H9 (cell line): ENCODE data around the gene TRAF3. TPM values are rescaled to one million over a fixed set of nuclear protein-coding genes. Genes with fewer than 3 reads are reported as not detected.

Experiments
- DNase-seq: peaks from one replicate; pipeline ENCODE4 v3.0.0-alpha.2; 2017
- H2AFZ ChIP-seq: one replicate; pipeline ENCODE4 v1.6.1; 2013; ENCODE audit warnings: mild to moderate bottlenecking, low read length, control low read depth, moderate library complexity
- H2AK5ac ChIP-seq: 2 replicates; pipeline ENCODE4 v1.6.1; 2013; ENCODE audit warnings: low read length, control low read depth, mixed read lengths; ENCODE audit not compliant: insufficient read length
- H2BK120ac ChIP-seq: one replicate; pipeline ENCODE4 v1.6.1; 2013; ENCODE audit warnings: low read depth, mild to moderate bottlenecking, low read length, control low read depth, inconsistent platforms; ENCODE audit not compliant: poor library complexity, severe bottlenecking
- H2BK12ac ChIP-seq: 2 replicates; pipeline ENCODE4 v1.6.1; 2013; ENCODE audit warnings: low read length, control low read depth, mixed read lengths, low read depth; ENCODE audit not compliant: insufficient read length
- H2BK15ac ChIP-seq: 2 replicates; pipeline ENCODE4 v1.6.1; 2013; ENCODE audit warnings: low read depth, low read length, control low read depth
- H2BK20ac ChIP-seq: one replicate; pipeline ENCODE4 v1.6.1; 2013; ENCODE audit warnings: low read depth, mild to moderate bottlenecking, low read length, control low read depth, inconsistent platforms; ENCODE audit not compliant: poor library complexity, severe bottlenecking
- H2BK5ac ChIP-seq: 2 replicates; pipeline ENCODE4 v1.6.1; 2013; ENCODE audit warnings: low read length, control low read depth, mixed read lengths; ENCODE audit not compliant: insufficient read length
- H3K14ac ChIP-seq: 2 replicates; pipeline ENCODE4 v1.6.1; 2013; ENCODE audit warnings: low read length, control low read depth; ENCODE audit not compliant: insufficient read depth
- H3K18ac ChIP-seq: 2 replicates; pipeline ENCODE4 v1.6.1; 2013; ENCODE audit warnings: low read depth, mild to moderate bottlenecking, mixed read lengths, low read length, control low read depth; ENCODE audit not compliant: insufficient read length
- H3K23ac ChIP-seq: 2 replicates; pipeline ENCODE4 v1.6.1; 2013; ENCODE audit warnings: low read length, control low read depth, mixed read lengths, low read depth; ENCODE audit not compliant: insufficient read length
- H3K23me2 ChIP-seq: 2 replicates; pipeline ENCODE4 v1.6.1; 2013; ENCODE audit warnings: low read depth, mild to moderate bottlenecking, mixed read lengths, low read length, control low read depth; ENCODE audit not compliant: insufficient read length, poor library complexity, severe bottlenecking
- H3K27ac ChIP-seq: 2 replicates; pipeline ENCODE4 v1.5.1; 2013; ENCODE audit warnings: low read length, control low read depth, mixed read lengths, low read depth; ENCODE audit not compliant: insufficient read length
- H3K27me3 ChIP-seq: 2 replicates; pipeline ENCODE4 v1.6.1; 2013; ENCODE audit warnings: low read length, control low read depth, inconsistent platforms; ENCODE audit not compliant: insufficient read depth
- H3K4ac ChIP-seq: 2 replicates; pipeline ENCODE4 v1.6.1; 2013; ENCODE audit warnings: low read depth, mild to moderate bottlenecking, control low read depth, inconsistent platforms, low read length, moderate library complexity
- H3K4me1 ChIP-seq: 2 replicates; pipeline ENCODE4 v1.6.1; 2013; ENCODE audit warnings: low read length, control low read depth, inconsistent platforms; ENCODE audit not compliant: insufficient read depth
- H3K4me2 ChIP-seq: 2 replicates; pipeline ENCODE4 v1.6.1; 2013; ENCODE audit warnings: low read length, control low read depth, mixed read lengths; ENCODE audit not compliant: insufficient read length, insufficient read depth
- H3K56ac ChIP-seq: 2 replicates; pipeline ENCODE4 v1.6.1; 2013; ENCODE audit warnings: low read depth, mild to moderate bottlenecking, mixed read lengths, low read length, control low read depth; ENCODE audit not compliant: insufficient read length
- H3K79me1 ChIP-seq: 2 replicates; pipeline ENCODE4 v1.6.1; 2013; ENCODE audit warnings: low read depth, mild to moderate bottlenecking, moderate library complexity, low read length, control low read depth, inconsistent platforms; ENCODE audit not compliant: insufficient read depth, poor library complexity, severe bottlenecking
- H3K79me2 ChIP-seq: 2 replicates; pipeline ENCODE4 v1.6.1; 2013; ENCODE audit warnings: low read length, control low read depth, inconsistent platforms; ENCODE audit not compliant: insufficient read depth
- H3K9ac ChIP-seq: 2 replicates; pipeline ENCODE4 v1.6.1; 2013; ENCODE audit warnings: low read length, control low read depth, mixed read lengths; ENCODE audit not compliant: insufficient read length; ENCODE audit errors: extremely low read depth
- H3K9me3 ChIP-seq: one replicate; pipeline ENCODE4 v1.6.1; 2013; ENCODE audit warnings: low read depth, low read length, inconsistent platforms; ENCODE audit not compliant: control insufficient read depth
- H3T11ph ChIP-seq: one replicate; pipeline ENCODE4 v1.6.1; 2013; ENCODE audit warnings: mild to moderate bottlenecking, low read length, control low read depth, inconsistent platforms
- H4K20me1 ChIP-seq: one replicate; pipeline ENCODE4 v1.6.1; 2013; ENCODE audit not compliant: control insufficient read depth, insufficient read length, insufficient read depth
- H4K5ac ChIP-seq: 2 replicates; pipeline ENCODE4 v1.6.1; 2013; ENCODE audit warnings: low read depth, mild to moderate bottlenecking, mixed read lengths, low read length, control low read depth; ENCODE audit not compliant: insufficient read length
- H4K8ac ChIP-seq: replicated peaks from 2 replicates; pipeline ENCODE4 v1.6.1; 2013; ENCODE audit warnings: low read length, control low read depth, mixed read lengths, low read depth; ENCODE audit not compliant: insufficient read length
- H4K91ac ChIP-seq: 2 replicates; pipeline ENCODE4 v1.6.1; 2013; ENCODE audit warnings: low read depth, mild to moderate bottlenecking, moderate library complexity, mixed read lengths, low read length, control low read depth; ENCODE audit not compliant: insufficient read length
- H3K27ac Mint-ChIP-seq, 3 experiments: 2 replicates in 2 of 3; 3 replicates in 1 of 3; pipeline ENCODE4 v1.8.0; 2020 to 2021; ENCODE audit warnings: mixed read lengths in 3 of 3, mild to moderate bottlenecking in 1 of 3, moderate library complexity in 1 of 3
- H3K27me3 Mint-ChIP-seq: 2 replicates; pipeline ENCODE4 v1.8.0; 2021; ENCODE audit warnings: low read depth, mild to moderate bottlenecking, moderate library complexity, mixed read lengths
- H3K36me3 Mint-ChIP-seq, 3 experiments: 2 replicates in 2 of 3; 3 replicates in 1 of 3; pipeline ENCODE4 v1.8.0; 2020 to 2021; ENCODE audit warnings: low read depth in 3 of 3, mixed read lengths in 3 of 3; ENCODE audit not compliant: insufficient read depth in 1 of 3
- H3K4me1 Mint-ChIP-seq, 2 experiments: 2 replicates each; pipeline ENCODE4 v1.8.0; 2020; ENCODE audit warnings: mixed read lengths in 2 of 2
- H3K4me3 Mint-ChIP-seq, 2 experiments: 2 replicates in 1 of 2; 3 replicates in 1 of 2; pipeline ENCODE4 v1.8.0; 2020 to 2021; ENCODE audit warnings: mild to moderate bottlenecking in 2 of 2, mixed read lengths in 2 of 2, moderate library complexity in 1 of 2
- H3K9me3 Mint-ChIP-seq, 2 experiments: 2 replicates in 1 of 2; 3 replicates in 1 of 2; pipeline ENCODE4 v1.8.0; 2020; ENCODE audit warnings: mild to moderate bottlenecking in 2 of 2, mixed read lengths in 2 of 2, moderate library complexity in 1 of 2
- WGBS: extraction: QIAGEN DNeasy Blood & Tissue Kit; methylation state at CpG from one replicate; pipeline ENCODE4 v1.1.7; 2013; ENCODE audit warnings: missing lambda C conversion rate, low lambda C conversion rate, mixed read lengths; ENCODE audit not compliant: insufficient read length; ENCODE audit errors: extremely low coverage; 5-methylcytosine and 5-hydroxymethylcytosine counted together
- total RNA-seq: library from RNA; stranded (reverse); gene quantifications from 2 replicates; pipeline ENCODE4 v1.2.1, GENCODE V29; 2021
- TF ChIP-seq, protein P1 (sequence below): fragments of 200-600 bp; sonication (generic); conservative IDR thresholded peaks from 3 replicates; pipeline ENCODE4 v1.8.0; 2021; ENCODE audit warnings: antibody characterized with exemption, mild to moderate bottlenecking

The TRAF3 gene
- total RNA-seq, 1 experiment from 2014 or later, result 9.6 TPM

DNA sequence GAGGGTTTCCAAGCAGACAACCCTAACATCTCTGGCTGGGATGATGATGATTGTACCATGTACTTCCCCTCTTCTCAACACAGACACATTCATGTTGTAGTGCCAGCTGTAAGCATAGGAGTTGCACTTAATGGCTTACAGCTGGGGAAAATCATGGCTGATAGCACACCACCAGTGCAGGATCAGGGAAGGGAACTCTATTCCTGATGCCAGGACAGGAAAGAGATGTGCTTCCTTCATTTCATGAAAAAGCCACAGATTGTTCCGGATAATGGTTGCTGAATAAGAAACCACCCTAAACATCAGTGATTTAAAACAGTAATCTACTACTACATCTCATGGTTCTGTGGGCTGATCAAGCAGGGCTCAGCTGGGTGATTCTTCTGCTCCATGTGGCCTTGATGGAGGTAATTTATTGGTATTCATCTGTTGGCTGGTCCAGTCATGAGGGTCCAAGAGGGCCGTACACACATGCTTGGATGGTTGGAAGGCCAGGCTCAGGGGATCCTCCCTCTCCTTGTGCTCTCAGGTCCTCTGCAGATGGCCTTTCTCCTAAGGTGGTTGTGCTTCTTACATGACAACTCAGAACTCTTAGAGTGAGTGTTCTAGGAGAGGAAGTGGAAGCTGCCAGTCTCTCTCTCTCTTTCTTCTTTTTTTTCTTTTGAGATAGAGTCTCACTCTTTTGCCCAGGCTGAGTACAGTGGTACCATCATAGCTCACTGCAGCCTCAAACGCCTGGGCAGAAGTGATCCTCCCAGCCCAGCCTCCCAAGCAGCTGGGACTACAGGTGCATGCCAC, 16.5 kb downstream of the TRAF3 start:
- Histone ChIP-seq H4K8ac (no peak overlapping the region), H3K27ac (no peak overlapping the region), H2BK120ac (no peak overlapping the region), H2BK12ac (no peak overlapping the region), H3T11ph (no peak overlapping the region), H3K23ac (no peak overlapping the region), H3K9ac (no peak overlapping the region), H3K4me2 (no peak overlapping the region), H3K14ac (no peak overlapping the region), H4K5ac (no peak overlapping the region), H3K79me1 (no peaks in the 10 kb centered on the region), H3K56ac (no peak overlapping the region), H3K23me2 (no peaks in the 10 kb centered on the region), H4K20me1 (peaks cover 3% of the 10 kb centered on the region), H3K4ac (no peak overlapping the region), H3K18ac (no peak overlapping the region), H2AK5ac (no peak overlapping the region), H3K9me3 (no peaks in the 10 kb centered on the region), H3K27me3 (no peaks in the 10 kb centered on the region), H2AFZ (no peak overlapping the region), H3K4me1 (no peaks in the 10 kb centered on the region), H2BK5ac (no peak overlapping the region), H4K91ac (no peak overlapping the region), H3K79me2 (no peaks in the 10 kb centered on the region), H2BK15ac (0 out of 2 replicates have a peak overlapping the region, but pooled peaks have one; percentile 14), H2BK20ac (no peak overlapping the region)
- no peaks in the 10 kb centered on the region; the same call in 1 of the 2 replicates for H3K27me3 Mint-ChIP-seq
- H3K4me1 Mint-ChIP-seq, result peaks cover 6 to 7% of the 10 kb centered on the region in 2 experiments
- no peak overlapping the region for H3K4me3 Mint-ChIP-seq
- no CpG with 5 or more reads among the region's 3 CpGs for WGBS
- no peak overlapping the region for H3K27ac Mint-ChIP-seq
- TF ChIP-seq, protein P1, sequence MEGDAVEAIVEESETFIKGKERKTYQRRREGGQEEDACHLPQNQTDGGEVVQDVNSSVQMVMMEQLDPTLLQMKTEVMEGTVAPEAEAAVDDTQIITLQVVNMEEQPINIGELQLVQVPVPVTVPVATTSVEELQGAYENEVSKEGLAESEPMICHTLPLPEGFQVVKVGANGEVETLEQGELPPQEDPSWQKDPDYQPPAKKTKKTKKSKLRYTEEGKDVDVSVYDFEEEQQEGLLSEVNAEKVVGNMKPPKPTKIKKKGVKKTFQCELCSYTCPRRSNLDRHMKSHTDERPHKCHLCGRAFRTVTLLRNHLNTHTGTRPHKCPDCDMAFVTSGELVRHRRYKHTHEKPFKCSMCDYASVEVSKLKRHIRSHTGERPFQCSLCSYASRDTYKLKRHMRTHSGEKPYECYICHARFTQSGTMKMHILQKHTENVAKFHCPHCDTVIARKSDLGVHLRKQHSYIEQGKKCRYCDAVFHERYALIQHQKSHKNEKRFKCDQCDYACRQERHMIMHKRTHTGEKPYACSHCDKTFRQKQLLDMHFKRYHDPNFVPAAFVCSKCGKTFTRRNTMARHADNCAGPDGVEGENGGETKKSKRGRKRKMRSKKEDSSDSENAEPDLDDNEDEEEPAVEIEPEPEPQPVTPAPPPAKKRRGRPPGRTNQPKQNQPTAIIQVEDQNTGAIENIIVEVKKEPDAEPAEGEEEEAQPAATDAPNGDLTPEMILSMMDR, result no peak
- peaks cover 5 to 17% of the 10 kb centered on the region in 2 experiments; a peak in 4 of 5 replicates for H3K9me3 Mint-ChIP-seq
- H3K36me3 Mint-ChIP-seq, result peaks cover 5 to 13% (median 7%) of the 10 kb centered on the region in 3 experiments; a peak in 6 of 7 replicates
- DNase-seq, result no peak
